Activated naive CD4-positive, alpha-beta T cell treated with anti-CD3 and anti-CD28 coated beads for 36 hours (primary cell): ENCODE results near the gene SMLR1. TPM values are rescaled to one million over a fixed set of nuclear protein-coding genes. Genes with fewer than 3 reads are reported as not detected.
"Not testable (repeated sequence)": the region's sequence is repeated elsewhere in the genome, so short reads cannot be mapped to it uniquely, and the experiment has no call there.

Source experiments
- CTCF ChIA-PET: fragments of 350-600 bp; sonication (Branson Sonifier 250); formaldehyde crosslinking; loops from one replicate; lab custom pipeline; 2021; ENCODE audit warnings: antibody characterized with exemption; lab: Charles Lee
- DNase-seq: peaks from one replicate; pipeline ENCODE4 v3.0.0-alpha.2; 2020
- H3K27ac Mint-ChIP-seq: one replicate; pipeline ENCODE4 v1.8.0; 2021; ENCODE audit warnings: mild to moderate bottlenecking, mixed read lengths
- H3K27me3 Mint-ChIP-seq: one replicate; pipeline ENCODE4 v1.8.0; 2021; ENCODE audit warnings: low read depth, mixed read lengths
- H3K36me3 Mint-ChIP-seq: one replicate; pipeline ENCODE4 v1.8.0; 2021; ENCODE audit warnings: low read depth, mixed read lengths
- H3K4me1 Mint-ChIP-seq: one replicate; pipeline ENCODE4 v1.8.0; 2021; ENCODE audit warnings: low read depth, mixed read lengths
- H3K4me3 Mint-ChIP-seq: one replicate; pipeline ENCODE4 v1.8.0; 2021; ENCODE audit warnings: mild to moderate bottlenecking, moderate library complexity, mixed read lengths
- H3K9me3 Mint-ChIP-seq: one replicate; pipeline ENCODE4 v1.8.0; 2021; ENCODE audit warnings: mixed read lengths
- intact Hi-C: fragments of 100-400 bp; cut with micrococcal nuclease; formaldehyde crosslinking; loops from one replicate; pipeline ENCODE4 v1.15.1; 2023
- total RNA-seq, 2 experiments: library from RNA; stranded (reverse); gene quantifications; one replicate each; pipeline ENCODE4 v1.2.3, GENCODE V29; 2021

The SMLR1 gene
- total RNA-seq, 2 experiments from 2014 or later, result not detected

- no peak for DNase-seq
- Mint-ChIP-seq H3K27me3 (no peaks in the 10 kb centered on the region), H3K36me3 (no peaks in the 10 kb centered on the region), H3K4me3 (no peak overlapping the region), H3K4me1 (no peaks in the 10 kb centered on the region), H3K27ac (no peak overlapping the region), H3K9me3 (no peaks in the 10 kb centered on the region)
- CTCF ChIA-PET, result no interaction called here
- intact Hi-C loops, result no loop called here
Measured at GRCh38 chr6:130796313-130796905, 30.8 kb upstream of the SMLR1 start.

- H3K4me1 Mint-ChIP-seq, result no peaks in the 10 kb centered on the region
- no peaks in the 10 kb centered on the region for H3K27me3 Mint-ChIP-seq
- intact Hi-C loops, result no loop called here
- CTCF ChIA-PET, result no interaction called here
- no peak overlapping the region for H3K4me3 Mint-ChIP-seq
- peaks cover 3% of the 10 kb centered on the region for H3K9me3 Mint-ChIP-seq
- H3K27ac Mint-ChIP-seq, result no peak overlapping the region
- DNase-seq, result no peak
- no peaks in the 10 kb centered on the region for H3K36me3 Mint-ChIP-seq
Measured at GRCh38 chr6:130797061-130797460, 30.1 kb upstream of the SMLR1 start.

GRCh38 chr6:130801368-130801767, 25.8 kb upstream of the SMLR1 start:
- H3K36me3 Mint-ChIP-seq, H3K4me1 Mint-ChIP-seq, H3K27me3 Mint-ChIP-seq, CTCF ChIA-PET, H3K4me3 Mint-ChIP-seq, intact Hi-C loops, H3K27ac Mint-ChIP-seq, H3K9me3 Mint-ChIP-seq, DNase-seq: not testable (repeated sequence)

- H3K9me3 Mint-ChIP-seq, result no peaks in the 10 kb centered on the region
- no peaks in the 10 kb centered on the region for H3K36me3 Mint-ChIP-seq
- no peaks in the 10 kb centered on the region for H3K27me3 Mint-ChIP-seq
- H3K4me3 Mint-ChIP-seq, result no peak overlapping the region
- DNase-seq, result no peak
- H3K27ac Mint-ChIP-seq, result no peak overlapping the region
- intact Hi-C loops, result no loop called here
- CTCF ChIA-PET, result no interaction called here
- no peaks in the 10 kb centered on the region for H3K4me1 Mint-ChIP-seq
Measured at GRCh38 chr6:130810307-130811030, 16.7 kb upstream of the SMLR1 start.

GRCh38 chr6:130811932-130812331, 15.3 kb upstream of the SMLR1 start:
- CTCF ChIA-PET, result no interaction called here
- Mint-ChIP-seq H3K27ac (no peak overlapping the region), H3K36me3 (no peaks in the 10 kb centered on the region), H3K4me3 (no peak overlapping the region), H3K27me3 (no peaks in the 10 kb centered on the region), H3K4me1 (no peaks in the 10 kb centered on the region), H3K9me3 (no peaks in the 10 kb centered on the region)
- DNase-seq, result no peak
- intact Hi-C loops, result no loop called here

- DNase-seq, result no peak
- H3K4me1 Mint-ChIP-seq, result no peaks in the 10 kb centered on the region
- no peak overlapping the region for H3K4me3 Mint-ChIP-seq
- H3K27ac Mint-ChIP-seq, result no peak overlapping the region
- CTCF ChIA-PET, result no interaction called here
- peaks cover 2% of the 10 kb centered on the region for H3K36me3 Mint-ChIP-seq
- intact Hi-C loops, result no loop called here
- H3K9me3 Mint-ChIP-seq, result peaks cover 3% of the 10 kb centered on the region
- H3K27me3 Mint-ChIP-seq, result no peaks in the 10 kb centered on the region
Measured at GRCh38 chr6:130814506-130814905, 12.7 kb upstream of the SMLR1 start.

GRCh38 chr6:130815200-130816071, 11.8 kb upstream of the SMLR1 start:
- intact Hi-C loops, result no loop called here
- DNase-seq, result no peak
- Mint-ChIP-seq H3K27ac (no peak overlapping the region), H3K36me3 (peaks cover 2% of the 10 kb centered on the region), H3K4me3 (no peak overlapping the region), H3K4me1 (no peaks in the 10 kb centered on the region), H3K9me3 (peaks cover 3% of the 10 kb centered on the region), H3K27me3 (no peaks in the 10 kb centered on the region)
- CTCF ChIA-PET, result no interaction called here

GRCh38 chr6:130822736-130823135, 4.5 kb upstream of the SMLR1 start:
- Mint-ChIP-seq H3K4me3 (no peak overlapping the region), H3K36me3 (peaks cover 2% of the 10 kb centered on the region), H3K27me3 (no peaks in the 10 kb centered on the region), H3K4me1 (peaks cover 3% of the 10 kb centered on the region), H3K9me3 (peaks cover 1% of the 10 kb centered on the region), H3K27ac (no peak overlapping the region)
- CTCF ChIA-PET, result no interaction called here
- intact Hi-C loops, result no loop called here
- no peak for DNase-seq

GRCh38 chr6:130824978-130825694, 2.1 kb upstream of the SMLR1 start:
- Mint-ChIP-seq H3K27ac (no peak overlapping the region), H3K9me3 (no peaks in the 10 kb centered on the region), H3K27me3 (no peaks in the 10 kb centered on the region), H3K36me3 (no peaks in the 10 kb centered on the region), H3K4me3 (no peak overlapping the region), H3K4me1 (peaks cover 3% of the 10 kb centered on the region)
- CTCF ChIA-PET, result no interaction called here
- intact Hi-C loops, result no loop called here
- no peak for DNase-seq

GRCh38 chr6:130825772-130826441, 1.3 kb upstream of the SMLR1 start:
- H3K4me1 Mint-ChIP-seq, result peaks cover 3% of the 10 kb centered on the region
- intact Hi-C loops, result no loop called here
- no peaks in the 10 kb centered on the region for H3K36me3 Mint-ChIP-seq
- no peak for DNase-seq
- CTCF ChIA-PET, result no interaction called here
- no peak overlapping the region for H3K4me3 Mint-ChIP-seq
- no peaks in the 10 kb centered on the region for H3K27me3 Mint-ChIP-seq
- H3K27ac Mint-ChIP-seq, result no peak overlapping the region
- H3K9me3 Mint-ChIP-seq, result no peaks in the 10 kb centered on the region

- Mint-ChIP-seq H3K4me1 (peaks cover 3% of the 10 kb centered on the region), H3K27ac (no peak overlapping the region), H3K36me3 (no peaks in the 10 kb centered on the region), H3K27me3 (no peaks in the 10 kb centered on the region), H3K9me3 (no peaks in the 10 kb centered on the region), H3K4me3 (no peak overlapping the region)
- no peak for DNase-seq
- CTCF ChIA-PET, result interaction anchor here (1.1 kb wide), 1 partner anchor 21 kb away, joined by 4 read pairs; no protein-coding TSS in a partner anchor
- intact Hi-C loops, result no loop called here
Measured at GRCh38 chr6:130826442-130827246, 562 bp upstream of the SMLR1 start.
